GM23338 (cell line): ENCODE results near the gene SLIT1. TPM values are rescaled to one million over a fixed set of nuclear protein-coding genes. Genes with fewer than 3 reads are reported as not detected.
A peak's percentile ranks its signal among the peaks of the same experiment; 100 is the strongest.

Source experiments
- ATAC-seq: fragments of 200-7000 bp; cut with Tn5 transposase; 3 replicates; pipeline ENCODE4 v1.9.1; 2020
- DNase-seq: peaks from one replicate; pipeline ENCODE4 v3.0.0-alpha.2; 2015; ENCODE audit warnings: low spot score
- H2AFZ ChIP-seq: fragments of 200-600 bp; sonication (generic); 2 replicates; pipeline ENCODE4 v1.8.0; 2016; ENCODE audit warnings: antibody characterized with exemption, mild to moderate bottlenecking, moderate library complexity
- H3F3A ChIP-seq: fragments of 200-600 bp; sonication (generic); replicated peaks from 2 replicates; pipeline ENCODE4 v1.8.0; 2017; ENCODE audit warnings: antibody characterized with exemption, mixed run types, low read depth
- H3K27ac ChIP-seq: fragments of 200-600 bp; sonication (generic); 2 replicates; pipeline ENCODE4 v1.6.1; 2016; ENCODE audit warnings: low read depth
- H3K27me3 ChIP-seq: fragments of 200-600 bp; sonication (generic); 2 replicates; pipeline ENCODE4 v1.8.0; 2016; ENCODE audit warnings: mild to moderate bottlenecking, mixed run types, moderate library complexity; ENCODE audit not compliant: insufficient read depth
- H3K36me3 ChIP-seq: fragments of 200-600 bp; sonication (generic); 2 replicates; pipeline ENCODE4 v1.8.0; 2016; ENCODE audit warnings: mild to moderate bottlenecking; ENCODE audit not compliant: insufficient read depth
- H3K4me1 ChIP-seq: fragments of 200-600 bp; sonication (generic); 2 replicates; pipeline ENCODE4 v1.8.0; 2016; ENCODE audit warnings: mild to moderate bottlenecking, moderate library complexity; ENCODE audit not compliant: insufficient read depth
- H3K4me2 ChIP-seq: fragments of 200-600 bp; sonication (generic); 2 replicates; pipeline ENCODE4 v1.7.1; 2017; ENCODE audit warnings: mixed run types
- H3K4me3 ChIP-seq: fragments of 200-600 bp; sonication (generic); 2 replicates; pipeline ENCODE4 v1.6.1; 2016; ENCODE audit warnings: mixed run types
- H3K79me2 ChIP-seq: fragments of 200-600 bp; sonication (generic); replicated peaks from 2 replicates; pipeline ENCODE4 v1.8.0; 2017; ENCODE audit warnings: mild to moderate bottlenecking; ENCODE audit not compliant: insufficient read depth
- H3K9me2 ChIP-seq: fragments of 200-600 bp; sonication (generic); 2 replicates; pipeline ENCODE4 v1.8.0; 2017; ENCODE audit not compliant: insufficient read depth
- H4K20me1 ChIP-seq: fragments of 200-600 bp; sonication (generic); replicated peaks from 2 replicates; pipeline ENCODE4 v1.8.0; 2017; ENCODE audit warnings: mild to moderate bottlenecking; ENCODE audit not compliant: insufficient read depth
- H3K27ac Mint-ChIP-seq: 2 replicates; pipeline ENCODE4 v1.8.0; 2020; ENCODE audit warnings: inconsistent platforms, mild to moderate bottlenecking, moderate library complexity, mixed read lengths
- H3K27me3 Mint-ChIP-seq: 3 replicates; pipeline ENCODE4 v1.8.0; 2022; ENCODE audit warnings: low read depth, mild to moderate bottlenecking, moderate library complexity, mixed read lengths, inconsistent platforms; ENCODE audit not compliant: insufficient read depth, poor library complexity
- H3K36me3 Mint-ChIP-seq: 3 replicates; pipeline ENCODE4 v1.8.0; 2021; ENCODE audit warnings: low read depth, mild to moderate bottlenecking, inconsistent platforms, moderate library complexity, mixed read lengths
- H3K4me1 Mint-ChIP-seq: 3 replicates; pipeline ENCODE4 v1.8.0; 2020; ENCODE audit warnings: mild to moderate bottlenecking, inconsistent platforms, mixed read lengths
- H3K4me3 Mint-ChIP-seq: 3 replicates; pipeline ENCODE4 v1.8.0; 2021; ENCODE audit warnings: moderate library complexity, mild to moderate bottlenecking, inconsistent platforms, mixed read lengths
- H3K9me3 Mint-ChIP-seq: 3 replicates; pipeline ENCODE4 v1.8.0; 2020; ENCODE audit warnings: moderate library complexity, mild to moderate bottlenecking, inconsistent platforms, mixed read lengths
- CREB1 ChIP-seq: fragments of 250-450 bp; sonication (Bioruptor Pico); IDR thresholded peaks from 2 replicates; pipeline ENCODE4 v1.5.0; 2020; ENCODE audit warnings: low read depth, mild to moderate bottlenecking, moderate library complexity
- EZH2 ChIP-seq: fragments of 200-600 bp; sonication (generic); IDR thresholded peaks from one replicate; pipeline ENCODE4 v1.8.0; 2017; ENCODE audit warnings: antibody characterized with exemption, mild to moderate bottlenecking, low read depth; ENCODE audit not compliant: unreplicated experiment
- EZH2phosphoT487 ChIP-seq: fragments of 200-600 bp; sonication (generic); IDR thresholded peaks from one replicate; pipeline ENCODE4 v1.8.1; 2018; ENCODE audit warnings: antibody characterized with exemption; ENCODE audit not compliant: unreplicated experiment
- NANOG ChIP-seq: IDR thresholded peaks from 2 replicates; pipeline ENCODE4 v1.6.1; 2016; ENCODE audit warnings: antibody characterized with exemption, borderline replicate concordance
- POLR2AphosphoS5 ChIP-seq: IDR thresholded peaks from 2 replicates; pipeline ENCODE4 v1.6.1; 2016; ENCODE audit warnings: antibody characterized with exemption, low read depth
- ZNF114 ChIP-seq: fragments of 250-450 bp; sonication (Bioruptor Pico); IDR thresholded peaks from 2 replicates; pipeline ENCODE4 v1.5.0; 2020; ENCODE audit warnings: mild to moderate bottlenecking, moderate library complexity
- ZNF331 ChIP-seq: fragments of 250-450 bp; sonication (Bioruptor Pico); IDR thresholded peaks from 2 replicates; pipeline ENCODE4 v1.5.0; 2020; ENCODE audit warnings: low read depth, mild to moderate bottlenecking, moderate library complexity
- polyA plus RNA-seq: library from polyadenylated mRNA; unstranded; fragments of >200 nt; fragmentation: Nextera tagmentation; extraction: Ambion mirVana; gene quantifications from 2 replicates; pipeline ENCODE4 v1.2.1, GENCODE V29; 2016
- total RNA-seq: library from RNA; depleted of rRNA; stranded (reverse); fragments of >200 nt; shearing (Covaris generic); gene quantifications from 2 replicates; pipeline ENCODE4 v1.2.3, GENCODE V29; 2014
- TF ChIP-seq, protein P1 (sequence below): IDR thresholded peaks from 2 replicates; pipeline ENCODE4 v1.6.1; 2016; ENCODE audit warnings: antibody characterized with exemption
- TF ChIP-seq, protein P2 (sequence below), 2 experiments: fragments of 200-600 bp in 1 of 2; sonication (generic) in 1 of 2; conservative IDR thresholded peaks; 2 replicates each; pipeline versions ENCODE4 v1.5.1 to v1.6.1; 2016 to 2017; ENCODE audit warnings: antibody characterized with exemption in 2 of 2, low read depth in 2 of 2, mild to moderate bottlenecking in 2 of 2, moderate library complexity in 1 of 2

Gene SLIT1
- total and polyA plus RNA-seq, 2 experiments from 2014 or later = 0.76 to 1.7 TPM

GRCh38 chr10:97097084-97097433 is 88.7 kb downstream of the SLIT1 start:
- Histone ChIP-seq H3K4me1 (peaks cover 18% of the 10 kb centered on the region), H3K4me2 (no peak overlapping the region), H3K9me2 (0 out of 2 replicates have a peak, but pooled peaks cover 3% of the 10 kb centered on the region), H4K20me1 (no peaks in the 10 kb centered on the region), H3K4me3 (no peak overlapping the region), H3K36me3 (no peaks in the 10 kb centered on the region), H3K27ac (no peak overlapping the region), H3K79me2 (no peaks in the 10 kb centered on the region), H3F3A (no peaks in the 10 kb centered on the region), H3K27me3 (no peaks in the 10 kb centered on the region), H2AFZ (no peak overlapping the region)
- ATAC-seq = no peak
- Mint-ChIP-seq H3K36me3 (no peaks in the 10 kb centered on the region), H3K4me3 (no peak overlapping the region), H3K27me3 (peaks cover 18% of the 10 kb centered on the region), H3K9me3 (no peaks in the 10 kb centered on the region), H3K27ac (no peak overlapping the region), H3K4me1 (peaks cover 36% of the 10 kb centered on the region)
- DNase-seq = no peak
- TF ChIP-seq, protein P1, sequence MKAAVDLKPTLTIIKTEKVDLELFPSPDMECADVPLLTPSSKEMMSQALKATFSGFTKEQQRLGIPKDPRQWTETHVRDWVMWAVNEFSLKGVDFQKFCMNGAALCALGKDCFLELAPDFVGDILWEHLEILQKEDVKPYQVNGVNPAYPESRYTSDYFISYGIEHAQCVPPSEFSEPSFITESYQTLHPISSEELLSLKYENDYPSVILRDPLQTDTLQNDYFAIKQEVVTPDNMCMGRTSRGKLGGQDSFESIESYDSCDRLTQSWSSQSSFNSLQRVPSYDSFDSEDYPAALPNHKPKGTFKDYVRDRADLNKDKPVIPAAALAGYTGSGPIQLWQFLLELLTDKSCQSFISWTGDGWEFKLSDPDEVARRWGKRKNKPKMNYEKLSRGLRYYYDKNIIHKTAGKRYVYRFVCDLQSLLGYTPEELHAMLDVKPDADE = no peak
- TF ChIP-seq CREB1 (CRISPR knock-in tag) (no peak), EZH2 (no peak), ZNF114 (CRISPR knock-in tag) (no peak), EZH2phosphoT487 (no peak), POLR2AphosphoS5 (no peak), NANOG (no peak)
- TF ChIP-seq, protein P2, sequence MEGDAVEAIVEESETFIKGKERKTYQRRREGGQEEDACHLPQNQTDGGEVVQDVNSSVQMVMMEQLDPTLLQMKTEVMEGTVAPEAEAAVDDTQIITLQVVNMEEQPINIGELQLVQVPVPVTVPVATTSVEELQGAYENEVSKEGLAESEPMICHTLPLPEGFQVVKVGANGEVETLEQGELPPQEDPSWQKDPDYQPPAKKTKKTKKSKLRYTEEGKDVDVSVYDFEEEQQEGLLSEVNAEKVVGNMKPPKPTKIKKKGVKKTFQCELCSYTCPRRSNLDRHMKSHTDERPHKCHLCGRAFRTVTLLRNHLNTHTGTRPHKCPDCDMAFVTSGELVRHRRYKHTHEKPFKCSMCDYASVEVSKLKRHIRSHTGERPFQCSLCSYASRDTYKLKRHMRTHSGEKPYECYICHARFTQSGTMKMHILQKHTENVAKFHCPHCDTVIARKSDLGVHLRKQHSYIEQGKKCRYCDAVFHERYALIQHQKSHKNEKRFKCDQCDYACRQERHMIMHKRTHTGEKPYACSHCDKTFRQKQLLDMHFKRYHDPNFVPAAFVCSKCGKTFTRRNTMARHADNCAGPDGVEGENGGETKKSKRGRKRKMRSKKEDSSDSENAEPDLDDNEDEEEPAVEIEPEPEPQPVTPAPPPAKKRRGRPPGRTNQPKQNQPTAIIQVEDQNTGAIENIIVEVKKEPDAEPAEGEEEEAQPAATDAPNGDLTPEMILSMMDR (conservative IDR thresholded peaks at IDR 0.05; ENCODE audit: low read depth in 2 of 2) = no peak

- H3K79me2 ChIP-seq = no peaks in the 10 kb centered on the region
- Mint-ChIP-seq H3K4me3 (no peak overlapping the region), H3K27me3 (peaks cover 16% of the 10 kb centered on the region), H3K9me3 (no peaks in the 10 kb centered on the region), H3K27ac (no peak overlapping the region; the same call in 1 of the 2 replicates), H3K4me1 (peaks cover 31% of the 10 kb centered on the region), H3K36me3 (no peaks in the 10 kb centered on the region)
- H3K4me1 ChIP-seq = peaks cover 16% of the 10 kb centered on the region
- H3K27ac ChIP-seq = no peak overlapping the region
- H3K9me2 ChIP-seq = 0 out of 2 replicates have a peak, but pooled peaks cover 3% of the 10 kb centered on the region
- H3K36me3 ChIP-seq = no peaks in the 10 kb centered on the region
- DNase-seq (no peak), ATAC-seq (peak; percentile 11; the same call in 2 of the 3 replicates)
- H3K4me2 ChIP-seq = no peak overlapping the region
- no peaks in the 10 kb centered on the region for H3K27me3 ChIP-seq
- no peaks in the 10 kb centered on the region for H3F3A ChIP-seq
- 0 out of 2 replicates have a peak overlapping the region, but pooled peaks have one; percentile 47 for H2AFZ ChIP-seq
- no peak for TF ChIP-seq EZH2
- TF ChIP-seq ZNF331 (CRISPR knock-in tag) = no peak
- TF ChIP-seq EZH2phosphoT487 = no peak
- TF ChIP-seq CREB1 (CRISPR knock-in tag) = no peak
- no peaks in the 10 kb centered on the region for H4K20me1 ChIP-seq
- H3K4me3 ChIP-seq = no peak overlapping the region
Measured at GRCh38 chr10:97096261-97097083, 89.3 kb downstream of the SLIT1 start.
